OCI-LY3 (cell line): ENCODE results near the gene SLC27A5.

Source experiments
- H2AFZ ChIP-seq: fragments of 200-600, 300-600 bp; shearing (Covaris generic); 2 replicates; pipeline ENCODE4 v1.6.0; 2014; ENCODE audit warnings: antibody characterized with exemption, low read depth, low read length
- H3K27ac ChIP-seq: fragments of 200-600, 300-600 bp; sonication (generic); 2 replicates; pipeline ENCODE4 v1.5.1; 2014; ENCODE audit warnings: mild to moderate bottlenecking, low read length, moderate library complexity, mixed read lengths
- H3K27me3 ChIP-seq: fragments of 200-600, 300-600 bp; sonication (generic); 2 replicates; pipeline ENCODE4 v1.6.1; 2014; ENCODE audit warnings: low read depth, low read length, mixed read lengths
- H3K36me3 ChIP-seq: fragments of 200-600, 300-600 bp; sonication (generic); replicated peaks from 2 replicates; pipeline ENCODE3; 2014; ENCODE audit warnings: low read depth, low read length, mixed read lengths
- H3K4me1 ChIP-seq: fragments of 300-600, 200-600 bp; sonication (generic); 2 replicates; pipeline ENCODE4 v1.6.1; 2014; ENCODE audit warnings: low read length, mixed read lengths
- H3K4me2 ChIP-seq: fragments of 200-600, 300-600 bp; sonication (generic); 2 replicates; pipeline ENCODE4 v1.6.1; 2014; ENCODE audit warnings: low read length, mixed read lengths
- H3K4me3 ChIP-seq: fragments of 300-600, 200-600 bp; sonication (generic); 2 replicates; pipeline ENCODE4 v1.5.1; 2014; ENCODE audit warnings: antibody characterized with exemption, mild to moderate bottlenecking, low read length, moderate library complexity
- H3K79me2 ChIP-seq: fragments of 300-600, 200-600 bp; shearing (Covaris generic); 2 replicates; pipeline ENCODE4 v1.6.1; 2014; ENCODE audit warnings: mild to moderate bottlenecking, low read length, mixed read lengths
- H3K9ac ChIP-seq: fragments of 300-600, 200-600 bp; shearing (Covaris generic); 2 replicates; pipeline ENCODE4 v1.6.0; 2014; ENCODE audit warnings: mild to moderate bottlenecking, low read length, moderate library complexity
- H3K9me3 ChIP-seq: fragments of 200-600, 300-600 bp; shearing (Covaris generic); 2 replicates; pipeline ENCODE4 v1.6.1; 2014; ENCODE audit warnings: low read length, mixed read lengths; ENCODE audit not compliant: insufficient read depth
- H4K20me1 ChIP-seq: fragments of 200-600, 300-600 bp; sonication (generic); 2 replicates; pipeline ENCODE4 v1.6.1; 2016; ENCODE audit warnings: low read length, mixed read lengths; ENCODE audit not compliant: insufficient read depth
- CTCF ChIP-seq: fragments of 200-600, 300-600 bp; sonication (generic); IDR thresholded peaks from 2 replicates; pipeline ENCODE4 v1.5.1; 2014; ENCODE audit warnings: antibody characterized with exemption, low read length, low read depth
- EZH2phosphoT487 ChIP-seq: fragments of 200-600 bp; shearing (Covaris generic); IDR thresholded peaks from 2 replicates; pipeline ENCODE4 v1.6.1; 2018; ENCODE audit warnings: antibody characterized with exemption, mixed run types, low read depth

The SLC27A5 gene

GRCh38 chr19:58479736-58480480 lies 31.9 kb downstream of the SLC27A5 start:
- no peak for TF ChIP-seq EZH2phosphoT487
- no peak for TF ChIP-seq CTCF

GRCh38 chr19:58479303-58479702 lies 32.5 kb downstream of the SLC27A5 start:
- Histone ChIP-seq H3K4me2 (no peak overlapping the region), H3K27ac (no peak overlapping the region), H3K4me1 (peaks cover 25% of the 10 kb centered on the region), H3K79me2 (no peaks in the 10 kb centered on the region), H3K4me3 (no peak overlapping the region), H4K20me1 (no peaks in the 10 kb centered on the region), H3K27me3 (no peaks in the 10 kb centered on the region), H2AFZ (no peak overlapping the region), H3K9ac (no peak overlapping the region), H3K9me3 (no peaks in the 10 kb centered on the region), H3K36me3 (peaks cover 18% of the 10 kb centered on the region)
- TF ChIP-seq EZH2phosphoT487 (no peak), CTCF (no peak)

More at GRCh38 chr19:58479736-58480480, 31.9 kb downstream of the SLC27A5 start:
- Histone ChIP-seq H3K27ac (no peak overlapping the region), H3K9ac (no peak overlapping the region), H3K4me2 (no peak overlapping the region), H3K4me3 (no peak overlapping the region), H4K20me1 (no peaks in the 10 kb centered on the region), H3K79me2 (no peaks in the 10 kb centered on the region), H3K9me3 (no peaks in the 10 kb centered on the region), H2AFZ (no peak overlapping the region), H3K27me3 (no peaks in the 10 kb centered on the region), H3K4me1 (peaks cover 20% of the 10 kb centered on the region), H3K36me3 (peaks cover 18% of the 10 kb centered on the region)

- TF ChIP-seq CTCF (no peak), EZH2phosphoT487 (no peak)
- Histone ChIP-seq H3K4me1 (peaks cover 25% of the 10 kb centered on the region), H2AFZ (no peak overlapping the region), H3K27me3 (no peaks in the 10 kb centered on the region), H3K27ac (no peak overlapping the region), H3K4me3 (no peak overlapping the region), H3K4me2 (no peak overlapping the region), H3K36me3 (peaks cover 12% of the 10 kb centered on the region), H3K9me3 (no peaks in the 10 kb centered on the region), H4K20me1 (no peaks in the 10 kb centered on the region), H3K9ac (no peak overlapping the region), H3K79me2 (no peaks in the 10 kb centered on the region)
Observed at GRCh38 chr19:58477871-58478270, 33.9 kb downstream of the SLC27A5 start.

GRCh38 chr19:58477130-58477529 lies 34.7 kb downstream of the SLC27A5 start:
- Histone ChIP-seq H3K4me1 (peaks cover 25% of the 10 kb centered on the region), H2AFZ (no peak overlapping the region), H3K79me2 (no peaks in the 10 kb centered on the region), H3K27me3 (no peaks in the 10 kb centered on the region), H3K9me3 (no peaks in the 10 kb centered on the region), H4K20me1 (no peaks in the 10 kb centered on the region), H3K4me2 (peak overlapping the region; percentile 86), H3K4me3 (peak overlapping the region; percentile 83), H3K27ac (peak overlapping the region; percentile 83), H3K9ac (peak overlapping the region; percentile 84), H3K36me3 (peaks cover 16% of the 10 kb centered on the region)
- no peak for TF ChIP-seq CTCF
- no peak for TF ChIP-seq EZH2phosphoT487
